HK-2 (cell line): ENCODE results near the gene NFATC2.
A peak's percentile ranks its signal among the peaks of the same experiment; 100 is the strongest.
"Not testable (repeated sequence)": the region's sequence is repeated elsewhere in the genome, so short reads cannot be mapped to it uniquely, and the experiment has no call there.

ENCODE experiments used
- DNase-seq: peaks from one replicate; pipeline ENCODE4 v3.0.0-alpha.2; 2018; ENCODE audit not compliant: unreplicated experiment

Gene NFATC2

GRCh38 chr20:51470499-51470820 is 72.1 kb downstream of the NFATC2 start:
- no peak for DNase-seq

DNA sequence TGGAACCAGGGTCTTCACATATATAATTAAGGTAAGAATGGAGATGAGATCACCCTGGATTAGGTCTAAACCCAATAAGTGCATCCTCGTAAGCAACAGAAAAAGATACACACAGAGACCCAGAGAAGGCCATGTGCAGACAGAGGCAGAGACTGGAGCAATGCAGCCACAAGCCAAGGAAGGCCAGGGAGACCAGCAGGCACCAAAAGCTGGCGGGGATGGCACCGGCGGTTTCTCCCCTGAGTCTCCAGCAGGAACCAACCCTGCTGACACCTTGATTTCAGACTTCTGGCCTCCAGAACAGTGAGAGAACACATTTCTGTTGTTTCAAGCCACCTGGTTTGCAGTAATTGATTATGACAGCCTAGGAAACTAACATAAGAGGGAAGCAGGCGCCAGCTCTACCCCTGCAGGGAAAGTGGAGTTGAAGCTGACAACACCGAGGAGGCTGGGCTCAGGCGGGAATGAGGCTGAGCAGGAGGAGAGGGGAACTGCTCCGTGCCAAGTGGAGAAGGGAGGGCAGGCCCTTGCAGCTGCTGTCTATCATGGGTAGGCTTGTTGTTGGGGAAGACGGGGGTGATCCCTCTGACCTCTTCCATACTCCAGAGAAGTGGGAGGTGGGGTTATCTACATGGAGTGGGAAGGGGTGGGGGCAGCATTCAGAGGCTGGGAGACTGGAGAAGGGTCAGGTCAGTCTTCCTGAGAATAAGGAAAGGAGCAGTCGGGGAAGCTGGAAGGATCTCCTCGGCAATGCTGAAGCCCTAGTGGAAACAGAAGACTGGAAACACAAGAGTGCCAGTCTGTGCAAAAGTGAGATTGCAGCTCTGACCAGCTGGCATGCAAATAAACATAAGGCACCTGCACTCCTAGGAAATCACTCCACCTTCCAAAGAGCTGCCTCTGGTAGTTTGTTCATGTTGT is 72.7 kb downstream of the NFATC2 start:
- DNase-seq: no peak

DNA sequence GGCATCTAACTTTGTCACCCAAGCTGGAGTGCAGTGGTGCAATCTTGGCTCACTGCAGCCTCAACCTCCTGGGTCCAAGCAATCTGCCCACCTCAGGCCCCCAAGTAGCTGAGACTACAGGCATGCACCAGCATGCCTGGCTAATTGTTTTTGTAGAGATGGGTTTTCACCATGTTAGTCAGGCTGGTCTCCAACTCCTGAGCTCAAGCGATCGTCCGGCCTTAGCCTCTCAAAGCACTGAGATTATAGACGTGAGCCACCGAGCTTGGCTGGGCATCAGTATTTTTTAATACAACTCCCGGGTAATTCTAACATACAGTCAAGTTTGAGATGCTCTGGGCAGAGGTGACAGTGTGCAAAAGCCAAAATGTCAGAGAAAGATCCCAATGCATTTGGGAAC is 73.5 kb downstream of the NFATC2 start:
- no peak for DNase-seq

DNA sequence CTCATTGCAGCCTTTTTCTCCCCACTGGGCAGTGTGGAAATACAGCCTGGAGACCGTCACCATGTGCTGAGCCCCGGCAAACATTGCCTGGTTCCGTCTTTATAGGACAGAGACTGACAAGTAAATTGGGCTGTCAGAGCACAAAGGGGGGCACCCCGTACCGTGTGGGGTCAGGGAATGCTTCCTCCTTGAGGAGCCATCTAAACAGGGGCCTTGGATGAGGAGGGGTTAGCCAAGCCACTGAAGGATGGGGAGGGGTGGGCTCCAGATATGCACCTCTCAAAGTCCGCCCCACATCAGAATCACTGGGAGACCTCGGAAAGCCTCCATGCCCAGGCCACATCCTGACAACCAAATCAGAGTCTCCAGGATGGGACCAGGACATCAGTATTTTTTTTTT is 73.9 kb downstream of the NFATC2 start:
- no peak for DNase-seq

- no peak for DNase-seq
These were observed 74.4 kb downstream of the NFATC2 start for GRCh38 chr20:51467956-51468626.

GRCh38 chr20:51463998-51464397 is 78.5 kb downstream of the NFATC2 start:
- DNase-seq: no peak

DNA sequence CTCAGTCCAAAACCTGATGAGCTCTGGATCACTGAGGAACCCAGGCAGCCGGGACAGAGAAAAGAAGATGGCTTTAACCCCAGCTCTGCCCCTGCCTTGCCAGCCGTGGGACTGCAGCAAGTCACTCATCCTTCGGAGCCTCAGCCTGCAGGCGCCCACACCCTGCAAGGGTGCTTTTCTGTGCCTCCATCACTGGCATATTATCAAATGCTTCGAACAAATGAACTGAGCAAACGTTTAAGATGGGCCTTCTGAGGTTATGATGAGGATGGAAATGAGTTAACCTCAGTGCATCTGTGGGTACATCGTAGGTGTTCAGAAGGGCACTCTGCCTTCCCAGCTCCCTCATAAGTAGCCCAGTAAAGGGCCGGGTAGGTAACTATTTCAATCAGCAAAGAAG is 79.0 kb downstream of the NFATC2 start:
- no peak for DNase-seq

- DNase-seq: no peak
These were observed 79.8 kb downstream of the NFATC2 start for GRCh38 chr20:51462566-51463276.

DNA sequence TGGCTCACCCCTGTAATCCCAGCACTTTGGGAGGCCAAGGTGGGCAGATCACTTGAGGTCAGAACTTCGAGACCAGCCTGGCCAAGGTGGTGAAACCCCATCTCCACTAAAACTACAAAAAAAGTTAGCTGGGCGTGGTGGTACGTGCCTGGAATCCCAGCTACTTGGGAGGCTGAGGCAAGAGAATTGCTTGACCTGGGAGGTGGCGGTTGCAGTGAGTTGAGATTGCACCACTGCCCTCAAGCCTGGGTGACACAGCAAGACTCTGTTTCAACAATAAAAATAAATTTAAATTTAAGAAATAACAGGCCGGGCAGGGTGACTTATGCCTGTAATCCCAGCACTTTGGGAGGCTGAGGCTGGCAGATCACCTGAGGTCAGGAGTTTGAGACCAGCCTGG is 80.7 kb downstream of the NFATC2 start:
- not testable (repeated sequence) for DNase-seq

- DNase-seq: no peak
These were observed 81.2 kb downstream of the NFATC2 start for GRCh38 chr20:51461306-51461705.

DNA sequence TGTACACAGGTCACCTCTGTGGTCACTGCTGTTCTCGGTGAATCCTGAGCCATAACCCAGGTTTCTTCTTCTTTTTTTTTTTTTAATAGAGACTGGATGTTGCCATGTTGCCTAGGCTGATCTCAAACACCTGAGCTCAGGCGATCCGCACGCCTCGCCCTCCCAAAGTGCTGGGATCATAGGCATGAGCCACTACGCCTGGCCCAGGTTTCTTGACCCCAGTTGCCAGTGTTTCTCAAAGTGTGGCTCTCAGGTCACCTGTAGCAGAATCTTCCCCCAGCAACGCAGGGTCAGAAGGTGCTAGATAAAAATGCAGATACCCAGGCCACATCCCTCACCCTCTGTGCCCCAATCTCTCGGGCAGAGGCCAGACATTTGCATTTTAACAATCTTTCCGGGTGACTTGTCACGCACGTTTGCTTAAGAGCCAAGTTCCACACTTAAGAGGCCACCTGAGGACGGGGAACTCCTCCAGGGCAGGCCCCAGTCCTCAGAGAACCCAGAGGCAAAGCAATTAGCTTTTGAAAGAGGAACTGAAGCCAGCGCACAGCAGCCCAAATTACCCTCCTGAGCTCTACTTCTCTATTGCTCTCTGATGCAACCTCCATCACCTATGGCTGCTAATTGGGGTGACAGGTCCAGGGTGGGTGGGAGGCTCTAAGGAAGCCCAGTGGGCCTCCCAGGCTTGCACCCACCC is 81.8 kb downstream of the NFATC2 start:
- DNase-seq: no peak

DNA sequence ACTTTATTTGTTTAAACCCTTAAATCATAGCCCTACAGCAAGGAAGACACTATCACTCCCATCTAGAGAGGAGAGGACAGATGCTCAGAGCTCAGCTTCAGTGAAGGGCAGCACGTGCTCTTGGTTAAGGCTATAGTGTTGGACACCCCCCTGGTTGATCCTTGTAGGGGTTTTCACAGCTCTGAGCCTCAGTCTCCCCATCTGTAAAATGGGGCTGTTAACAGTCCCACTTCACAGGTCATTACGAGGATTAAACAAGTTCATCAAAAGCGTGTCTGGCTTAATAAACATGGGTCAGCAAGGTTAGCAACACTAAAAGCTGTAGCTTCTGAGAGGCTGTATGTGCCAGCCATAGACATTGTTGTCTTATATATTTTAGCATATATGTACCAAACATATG is 82.4 kb downstream of the NFATC2 start:
- DNase-seq: no peak

DNA sequence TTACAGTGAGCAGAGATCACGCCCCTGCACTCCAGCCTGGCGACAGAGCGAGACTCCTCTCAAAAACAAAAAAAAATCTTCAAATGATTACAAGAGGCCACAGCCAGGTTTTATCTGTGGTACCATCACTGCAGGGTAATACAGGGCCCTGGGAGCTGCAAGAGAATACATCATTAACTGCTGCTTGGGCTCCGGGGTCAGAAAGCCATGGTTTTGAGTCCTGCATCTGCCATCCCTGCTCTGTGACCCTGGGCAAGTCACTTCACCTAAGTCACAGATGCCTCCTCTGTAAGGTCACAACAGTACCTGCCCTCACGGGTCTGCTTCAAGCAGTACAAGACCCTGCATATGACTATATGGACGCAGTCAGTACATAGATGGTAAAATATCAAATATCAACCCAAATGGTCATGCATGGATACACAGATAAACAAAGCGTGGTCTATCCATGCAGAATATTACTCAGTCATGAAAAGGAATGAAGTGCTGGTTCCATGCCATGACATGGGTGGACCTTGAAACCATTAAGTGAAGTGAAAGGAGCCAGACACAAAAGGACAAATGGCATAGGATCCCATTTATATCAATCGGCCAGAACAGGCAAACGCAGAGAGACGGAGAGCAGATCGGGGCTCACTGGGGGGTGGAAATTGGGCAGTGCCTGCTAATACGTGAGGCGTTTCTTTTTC is 83.6 kb downstream of the NFATC2 start:
- no peak for DNase-seq

DNA sequence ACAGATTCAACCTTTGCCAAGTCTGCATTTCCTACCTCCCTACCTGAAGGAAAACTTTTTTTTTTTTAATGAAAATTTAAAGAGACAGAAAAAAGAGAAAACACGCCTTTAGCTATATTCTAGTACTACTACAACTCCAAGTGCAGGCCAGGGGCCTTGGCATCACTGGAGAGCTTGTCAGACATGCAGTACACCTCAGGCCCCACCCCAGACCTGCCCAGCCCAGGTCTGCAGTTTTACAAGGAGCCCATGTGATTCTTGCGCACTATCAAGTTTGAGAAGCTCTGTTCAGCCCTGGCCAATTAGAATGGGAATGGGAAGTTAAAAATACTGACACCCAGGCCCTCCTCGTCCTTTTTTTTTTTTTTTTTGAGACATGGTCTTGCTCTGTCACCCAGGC is 85.0 kb downstream of the NFATC2 start:
- no peak for DNase-seq

- DNase-seq: peak; percentile 99
These were observed 85.7 kb downstream of the NFATC2 start for GRCh38 chr20:51456511-51457509.

DNA sequence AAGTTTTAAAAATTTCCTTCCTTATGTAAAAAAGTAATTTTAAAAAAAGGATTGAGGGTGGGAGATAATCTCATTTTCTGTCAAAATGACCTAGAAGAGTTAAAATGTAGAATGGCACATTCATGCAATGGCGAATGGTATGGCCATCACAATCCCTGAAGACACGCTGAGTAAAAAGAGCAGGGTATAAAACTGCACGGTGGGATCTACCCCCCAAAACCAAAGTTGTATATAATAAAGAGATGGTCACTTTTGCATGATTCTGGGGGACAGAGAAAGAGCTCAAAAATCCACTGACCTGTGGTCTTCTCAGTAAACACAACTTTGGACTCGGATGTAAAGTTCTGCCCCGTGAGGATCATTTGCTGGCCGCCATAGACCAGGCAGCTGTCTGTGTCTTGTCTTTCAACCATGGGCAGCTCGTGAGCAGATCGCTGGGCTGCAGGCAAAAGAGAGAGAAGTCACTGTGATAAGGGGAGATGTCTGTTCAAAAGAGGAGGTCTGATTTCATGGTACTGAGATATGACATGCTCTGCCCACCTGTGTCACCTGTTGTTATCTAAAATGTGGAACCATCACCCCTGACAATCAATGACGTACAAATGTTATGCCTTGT is 88.2 kb downstream of the NFATC2 start:
- DNase-seq: no peak

DNA sequence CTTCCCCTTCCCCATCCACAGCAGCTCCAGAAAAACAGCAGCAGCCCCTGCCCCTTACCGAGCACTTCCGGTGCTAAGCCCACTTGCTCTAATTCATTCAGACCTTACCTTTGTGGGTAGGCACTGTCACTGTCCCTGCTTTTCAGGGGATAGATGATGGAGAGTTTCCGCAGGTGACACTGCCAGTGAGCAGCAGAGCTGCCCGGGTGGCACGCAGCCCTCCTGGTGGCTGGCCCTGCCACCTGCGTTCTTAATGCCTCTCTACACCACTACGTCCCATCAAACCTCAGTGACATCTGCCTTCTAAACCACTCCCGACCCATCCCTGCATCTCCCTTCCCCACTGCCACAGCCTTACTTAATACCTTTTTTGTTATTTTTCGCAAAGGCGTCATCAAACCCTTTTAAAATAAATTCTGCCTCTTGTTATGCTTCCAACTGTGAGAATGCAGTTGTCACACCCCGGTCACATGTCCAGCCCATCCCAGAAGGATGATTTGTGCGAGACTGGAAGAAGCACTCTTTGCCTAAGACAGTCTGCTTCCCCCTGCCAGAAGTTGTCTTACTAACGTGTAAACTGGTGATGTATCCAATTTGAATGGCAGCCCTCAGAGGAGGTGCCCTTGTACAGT is 89.7 kb downstream of the NFATC2 start:
- no peak for DNase-seq

DNA sequence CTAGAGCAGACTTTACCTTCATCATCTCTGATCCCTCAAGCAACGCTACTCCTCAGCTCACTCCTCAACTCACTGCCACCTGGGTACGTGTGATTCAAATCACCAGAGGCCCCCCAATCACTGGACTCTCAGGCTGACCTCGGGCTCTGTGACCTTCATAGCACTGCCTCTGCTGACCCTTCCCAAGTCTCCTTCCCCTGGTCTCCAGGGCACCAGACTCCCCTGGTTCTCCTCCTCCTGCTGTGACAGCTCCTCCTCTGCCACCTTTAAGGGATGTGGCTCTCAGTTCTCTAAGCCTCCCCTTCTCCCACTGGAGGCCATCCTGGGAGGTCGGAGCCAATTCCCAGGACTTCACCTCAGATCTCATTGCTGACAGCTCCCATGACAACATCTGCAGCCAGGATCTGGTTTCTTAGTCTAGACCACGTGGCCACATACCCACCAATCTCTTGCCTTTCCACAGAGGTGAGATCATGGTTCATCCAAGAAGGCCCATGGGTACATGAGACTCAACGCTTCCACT is 90.4 kb downstream of the NFATC2 start:
- DNase-seq: no peak

GRCh38 chr20:51451484-51451883 is 91.0 kb downstream of the NFATC2 start:
- no peak for DNase-seq
